DMS114 treated with DMSO at 0.1 percent for 48 hours (cell line): ENCODE measurements around the gene RPTOR.
"Not testable (repeated sequence)": the region's sequence is repeated elsewhere in the genome, so short reads cannot be mapped to it uniquely, and the experiment has no call there.

Experiments used
- DNase-seq: peaks from one replicate; lab custom pipeline; 2025; ENCODE audit not compliant: unreplicated experiment; lab: John Stamatoyannopoulos, UW

Gene RPTOR

GRCh38 chr17:80740141-80740540 is 195.5 kb downstream of the RPTOR start:
- no peak for DNase-seq

- no peak for DNase-seq
Measured at GRCh38 chr17:80742091-80742490, 197.5 kb downstream of the RPTOR start.

- DNase-seq, result no peak
Measured at GRCh38 chr17:80742581-80743180, 198.0 kb downstream of the RPTOR start.

GRCh38 chr17:80743181-80743771 is 198.6 kb downstream of the RPTOR start:
- no peak for DNase-seq

- not testable (repeated sequence) for DNase-seq
Measured at GRCh38 chr17:80743973-80744372, 199.3 kb downstream of the RPTOR start.

GRCh38 chr17:80744725-80745124 is 200.1 kb downstream of the RPTOR start:
- DNase-seq, result not testable (repeated sequence)

- DNase-seq, result no peak
Measured at GRCh38 chr17:80745183-80745582, 200.5 kb downstream of the RPTOR start.

- DNase-seq, result no peak
Measured at GRCh38 chr17:80746262-80746935, 201.8 kb downstream of the RPTOR start.

GRCh38 chr17:80747469-80747868 is 202.8 kb downstream of the RPTOR start:
- DNase-seq, result no peak

GRCh38 chr17:80749611-80750010 is 205.0 kb downstream of the RPTOR start:
- no peak for DNase-seq

GRCh38 chr17:80750263-80750662 is 205.6 kb downstream of the RPTOR start:
- no peak for DNase-seq

GRCh38 chr17:80751070-80751945 is 206.7 kb downstream of the RPTOR start:
- DNase-seq, result no peak

- no peak for DNase-seq
Measured at GRCh38 chr17:80751946-80752581, 207.4 kb downstream of the RPTOR start.

- DNase-seq, result no peak
Measured at GRCh38 chr17:80753685-80754345, 209.2 kb downstream of the RPTOR start.

- DNase-seq, result no peak
Measured at GRCh38 chr17:80754846-80755245, 210.2 kb downstream of the RPTOR start.

GRCh38 chr17:80755650-80756405 is 211.2 kb downstream of the RPTOR start:
- no peak for DNase-seq

- DNase-seq, result no peak
Measured at GRCh38 chr17:80758481-80759376, 214.1 kb downstream of the RPTOR start.

- DNase-seq, result no peak
Measured at GRCh38 chr17:80759377-80759673, 214.7 kb downstream of the RPTOR start.

- no peak for DNase-seq
Measured at GRCh38 chr17:80760511-80760911, 215.9 kb downstream of the RPTOR start.
